IMR-90 (cell line): ENCODE data around the gene SLC28A3. TPM values are rescaled to one million over a fixed set of nuclear protein-coding genes. Genes with fewer than 3 reads are reported as not detected.
"Not testable (repeated sequence)": the region's sequence is repeated elsewhere in the genome, so short reads cannot be mapped to it uniquely, and the experiment has no call there.

Experiments used
- ATAC-seq: fragments of 200-7000 bp; cut with Tn5 transposase; 2 replicates; pipeline ENCODE4 v1.9.1; 2020; ENCODE audit warnings: low read depth, mild to moderate bottlenecking, moderate library complexity
- BruUV-seq: library from RNA; stranded (reverse); fragments of 400-500 nt; replicated peaks from 2 replicates; lab custom pipeline; 2021; lab: Mats Ljungman, UMichigan
- CTCF ChIA-PET: fragments of 300-600 bp; formaldehyde crosslinking; extraction: SDS; loops from one replicate; lab custom pipeline; 2021; ENCODE audit warnings: antibody characterized with exemption; lab: Yijun Ruan, JAX
- POLR2A ChIA-PET: fragments of 300-600 bp; sonication (Branson Sonifier 250); formaldehyde crosslinking; loops from one replicate; lab custom pipeline; 2022; ENCODE audit warnings: antibody characterized with exemption; ENCODE audit not compliant: unreplicated experiment; lab: Charles Lee
- DNase-seq: peaks from one replicate; pipeline ENCODE4 v3.0.0; 2013
- H2AFZ ChIP-seq: replicated peaks from 2 replicates; pipeline ENCODE3; 2013; ENCODE audit warnings: low read length, mild to moderate bottlenecking; ENCODE audit not compliant: poor library complexity
- H2AK5ac ChIP-seq: 2 replicates; pipeline ENCODE4 v1.6.1; 2013; ENCODE audit warnings: low read depth, low read length, inconsistent platforms
- H2AK9ac ChIP-seq: replicated peaks from 2 replicates; pipeline ENCODE3; 2013; ENCODE audit warnings: mild to moderate bottlenecking, low read depth, low read length, moderate library complexity; ENCODE audit not compliant: poor library complexity
- H2BK120ac ChIP-seq: 2 replicates; pipeline ENCODE4 v1.6.1; 2013; ENCODE audit warnings: low read depth, low read length, inconsistent platforms
- H2BK15ac ChIP-seq: 3 replicates; pipeline ENCODE4 v1.6.1; 2013; ENCODE audit warnings: low read depth, low read length, inconsistent platforms
- H2BK20ac ChIP-seq: 2 replicates; pipeline ENCODE4 v1.6.1; 2013; ENCODE audit warnings: low read depth, mild to moderate bottlenecking, inconsistent platforms, low read length, moderate library complexity
- H2BK5ac ChIP-seq: 2 replicates; pipeline ENCODE4 v1.6.1; 2013; ENCODE audit warnings: mild to moderate bottlenecking, low read depth, low read length, inconsistent platforms; ENCODE audit not compliant: poor library complexity, severe bottlenecking
- H3K14ac ChIP-seq: replicated peaks from 2 replicates; pipeline ENCODE4 v1.6.1; 2013; ENCODE audit warnings: low read depth, low read length, inconsistent platforms
- H3K18ac ChIP-seq: 2 replicates; pipeline ENCODE4 v1.6.1; 2013; ENCODE audit warnings: low read depth, low read length, control low read depth
- H3K23ac ChIP-seq: 2 replicates; pipeline ENCODE4 v1.6.1; 2013; ENCODE audit warnings: low read depth, low read length, inconsistent platforms
- H3K27ac ChIP-seq: 2 replicates; pipeline ENCODE4 v1.5.1; 2013; ENCODE audit warnings: mild to moderate bottlenecking, control low read depth, low read length; ENCODE audit not compliant: insufficient read depth
- H3K27me3 ChIP-seq: 2 replicates; pipeline ENCODE4 v1.6.1; 2013; ENCODE audit warnings: low read length; ENCODE audit not compliant: control insufficient read depth, insufficient read depth
- H3K36me3 ChIP-seq: 2 replicates; pipeline ENCODE4 v1.6.1; 2013; ENCODE audit warnings: low read length, mixed read lengths; ENCODE audit not compliant: control insufficient read depth, insufficient read depth
- H3K4ac ChIP-seq: 2 replicates; pipeline ENCODE4 v1.6.1; 2013; ENCODE audit warnings: low read depth, low read length, inconsistent platforms
- H3K4me1 ChIP-seq: 2 replicates; pipeline ENCODE4 v1.6.1; 2013; ENCODE audit warnings: low read length, mixed read lengths; ENCODE audit not compliant: control insufficient read depth, insufficient read depth
- H3K4me2 ChIP-seq: 2 replicates; pipeline ENCODE4 v1.6.1; 2013; ENCODE audit warnings: low read depth, mild to moderate bottlenecking, control low read depth, low read length, moderate library complexity
- H3K4me3 ChIP-seq: 2 replicates; pipeline ENCODE4 v1.5.1; 2013; ENCODE audit warnings: low read depth, mild to moderate bottlenecking, control low read depth, low read length, moderate library complexity; ENCODE audit not compliant: insufficient read depth
- H3K56ac ChIP-seq: 2 replicates; pipeline ENCODE4 v1.6.1; 2013; ENCODE audit warnings: low read length, inconsistent platforms; ENCODE audit not compliant: insufficient read depth; ENCODE audit errors: extremely low read depth
- H3K79me1 ChIP-seq, 2 experiments: 2 replicates each; pipeline ENCODE4 v1.6.1; 2013; ENCODE audit warnings: low read length in 2 of 2, inconsistent platforms in 1 of 2, low read depth in 1 of 2
- H3K9ac ChIP-seq: 2 replicates; pipeline ENCODE4 v1.6.1; 2013; ENCODE audit warnings: low read depth, low read length, control low read depth
- H3K9me1 ChIP-seq: 2 replicates; pipeline ENCODE4 v1.6.1; 2013; ENCODE audit warnings: low read length, inconsistent platforms; ENCODE audit not compliant: insufficient read depth
- H3K9me3 ChIP-seq: 2 replicates; pipeline ENCODE4 v1.6.1; 2013; ENCODE audit warnings: low read length; ENCODE audit not compliant: control insufficient read depth, insufficient read depth
- H4K20me1 ChIP-seq: 2 replicates; pipeline ENCODE4 v1.6.1; 2013; ENCODE audit warnings: low read length, inconsistent platforms; ENCODE audit not compliant: insufficient read depth
- H4K5ac ChIP-seq: 2 replicates; pipeline ENCODE4 v1.6.1; 2013; ENCODE audit warnings: mild to moderate bottlenecking, low read depth, low read length, control low read depth
- H4K8ac ChIP-seq, 2 experiments: 2 replicates each; pipeline ENCODE4 v1.6.1; 2013; ENCODE audit warnings: low read depth in 2 of 2, low read length in 2 of 2, control low read depth in 1 of 2, inconsistent platforms in 1 of 2
- H4K91ac ChIP-seq: 2 replicates; pipeline ENCODE4 v1.6.1; 2013; ENCODE audit warnings: low read depth, low read length, inconsistent platforms; ENCODE audit not compliant: insufficient read depth
- MAFK ChIP-seq: IDR thresholded peaks from 2 replicates; pipeline ENCODE4 v1.6.1; 2012; ENCODE audit warnings: low read depth, low read length, improper control_type of control experiment
- WGBS, 2 experiments: methylation state at CpG; one replicate each; pipeline versions ENCODE4 v1.1.5 to v1.1.7; 2013; ENCODE audit warnings: missing lambda C conversion rate in 2 of 2; ENCODE audit not compliant: insufficient read length in 1 of 2; ENCODE audit errors: extremely low coverage in 2 of 2; 5-methylcytosine and 5-hydroxymethylcytosine counted together
- dilution Hi-C: fragments of 300-500 bp; cut with HindIII; formaldehyde crosslinking; loops from one replicate; pipeline ENCODE4 v1.14.3; 2018; ENCODE audit warnings: low sequenced_read_pairs; ENCODE audit not compliant: unreplicated experiment
- in situ Hi-C: fragments of 300-500 bp; cut with MboI; formaldehyde crosslinking; loops from 3 replicates; pipeline ENCODE4 v1.14.3; 2019; ENCODE audit warnings: low sequenced_read_pairs, inconsistent platforms, mixed read lengths
- intact Hi-C: fragments of 100-400 bp; cut with micrococcal nuclease; formaldehyde crosslinking; loops from 2 replicates; pipeline ENCODE4 v1.10.0; 2022
- polyA plus RNA-seq, 3 experiments: library from polyadenylated mRNA; depleted of rRNA; stranded (reverse); fragments of >200 nt; gene quantifications; 2 replicates each; pipeline ENCODE4 v1.2.3, GENCODE V29; 2012; ENCODE audit warnings: low replicate concordance in 1 of 3
- total RNA-seq: library from RNA; depleted of rRNA; stranded (reverse); fragments of >200 nt; gene quantifications from 2 replicates; pipeline ENCODE4 v1.2.3, GENCODE V29; 2012

Gene SLC28A3
- total and polyA plus RNA-seq, 2 of the 4 experiments (the other 2 are of a cell fraction), result 1.1 to 2.2 TPM

DNA sequence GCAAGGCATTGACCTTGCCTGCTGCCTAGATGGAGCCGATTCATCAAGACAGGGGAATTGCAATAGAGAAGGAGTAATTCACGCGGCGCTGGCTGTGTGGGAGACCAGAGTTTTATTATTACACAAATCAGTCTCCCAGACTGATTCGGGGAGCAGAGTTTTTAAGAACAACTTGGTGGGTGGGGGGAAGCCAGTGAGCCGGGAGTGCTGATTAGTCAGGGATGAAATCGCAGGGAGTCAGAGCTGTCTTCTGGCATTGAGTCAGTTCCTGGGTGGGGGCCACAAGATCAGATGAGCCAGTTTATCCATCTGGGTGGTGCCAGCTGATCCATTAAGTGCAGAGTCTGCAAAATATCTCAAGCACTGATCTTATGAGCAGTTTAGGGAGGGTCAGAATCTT, 49.7 kb upstream of the SLC28A3 start:
- BruUV-seq, H3K18ac ChIP-seq, H3K79me1 ChIP-seq, intact Hi-C loops, H3K56ac ChIP-seq, H3K14ac ChIP-seq, H4K20me1 ChIP-seq, H3K9me1 ChIP-seq, H3K27me3 ChIP-seq, H3K9me3 ChIP-seq, H2AK9ac ChIP-seq, H2AFZ ChIP-seq, H3K4me1 ChIP-seq, H2BK5ac ChIP-seq, H4K5ac ChIP-seq, H3K23ac ChIP-seq, H3K4me3 ChIP-seq, dilution Hi-C loops, ATAC-seq, H2BK120ac ChIP-seq, H4K91ac ChIP-seq, H2BK15ac ChIP-seq, H3K36me3 ChIP-seq, H3K27ac ChIP-seq, POLR2A ChIA-PET, H3K4ac ChIP-seq, CTCF ChIA-PET, H3K9ac ChIP-seq, H4K8ac ChIP-seq, H3K4me2 ChIP-seq, DNase-seq, H2AK5ac ChIP-seq, H2BK20ac ChIP-seq: not testable (repeated sequence)
- 80% methylated on average over 1 of the region's 7 CpGs; no CpG with 5 or more reads in 1 of the 2 experiments for WGBS, 2 experiments
- in situ Hi-C loops, result loop anchor here (10.0 kb wide), 1 partner anchor 1395 kb away; no protein-coding TSS in a partner anchor
- 0 out of 2 replicates have a peak, but pooled peaks have one; percentile 15 for TF ChIP-seq MAFK
